ENCODE measurements around the gene MARF1. TPM values are rescaled to one million over a fixed set of nuclear protein-coding genes. Genes with fewer than 3 reads are reported as not detected.

Gene MARF1
- total and polyA plus RNA-seq, 9 of the 15 experiments (the other 6 are each of a cell fraction or from before 2014, with no cell fraction given), result 4.7 to 33.2 (median 11.7) TPM

DNA sequence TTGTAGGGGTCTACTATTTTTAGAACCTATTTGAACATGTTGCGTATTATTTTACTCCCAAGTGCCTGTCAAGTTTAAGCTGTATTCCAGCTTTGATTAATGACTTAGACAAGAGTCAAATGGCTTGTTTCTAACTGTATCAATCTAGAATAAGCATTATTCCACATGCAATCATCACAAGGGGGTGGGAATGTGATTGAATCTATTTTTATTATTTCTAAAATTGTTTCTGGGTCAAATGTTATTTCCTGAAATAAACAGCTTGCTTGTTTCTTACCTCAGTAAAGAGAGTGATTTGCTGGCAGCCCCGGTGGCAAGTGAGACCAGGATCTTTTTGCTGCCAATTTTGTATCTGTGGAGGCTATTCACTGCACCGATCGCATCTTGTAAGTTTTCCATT, 21.5 kb downstream of the MARF1 start (continued):
- TF ChIP-seq PREB (CRISPR knock-in tag; IDR thresholded peaks at IDR 0.05), result no peak

DNA sequence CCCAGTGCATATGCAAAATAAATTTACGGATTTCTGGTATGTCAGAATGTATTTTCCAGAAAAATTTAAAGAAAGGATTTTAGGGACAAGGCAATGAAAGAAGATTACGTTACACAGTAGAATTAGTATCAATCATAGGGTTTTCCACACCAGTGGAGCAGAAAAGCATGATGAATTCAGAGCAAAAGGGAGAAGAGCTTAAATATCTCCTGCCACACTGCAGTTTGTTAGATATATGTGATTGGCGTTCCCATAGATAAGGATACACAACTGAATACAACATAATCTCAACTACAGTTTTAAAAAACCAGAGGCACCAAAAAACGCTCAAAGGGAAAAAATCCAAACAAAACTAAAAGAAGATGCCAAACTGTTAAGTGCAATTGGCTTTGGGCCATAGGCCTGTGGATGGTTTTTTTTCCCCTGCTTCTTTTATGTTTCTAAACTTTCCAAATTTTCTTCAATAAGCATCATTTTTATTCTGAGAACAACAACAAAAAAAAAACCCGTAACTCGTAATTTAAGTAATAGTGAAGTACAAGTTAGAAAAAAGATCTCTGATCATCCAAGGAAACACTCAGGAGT, 22.3 kb downstream of the MARF1 start:
- no peaks in the 10 kb centered on the region for H3K9me1 ChIP-seq (ENCODE audit: control insufficient read depth, insufficient read depth, low read length)
- H3K9me3 ChIP-seq (replicated peaks; ENCODE audit: control insufficient read depth, insufficient read depth, low read depth, low read length), result no peaks in the 10 kb centered on the region
- H3K9ac ChIP-seq (ENCODE audit: insufficient read depth in 1 of 2, low read depth in 2 of 2, low read length in 2 of 2), result no peak overlapping the region
- intact Hi-C loops (cut with micrococcal nuclease), result no loop called here
- ChIA-PET CTCF (ENCODE audit: low intra/inter-chr PET ratio) (interaction anchor here (0.6 kb wide), 1 partner anchor 22 kb away, joined by 3 read pairs; no protein-coding TSS in a partner anchor), POLR2A (interaction anchor here (1.1 to 1.3 kb wide), 2 partner anchors 9 to 14 kb away, joined by 3 read pairs; no protein-coding TSS in a partner anchor)
- BruUV-seq (replicated peaks), result no TSS peak
- no peaks in the 10 kb centered on the region for H3K27me3 ChIP-seq (ENCODE audit: control insufficient read depth in 2 of 2, insufficient read depth in 2 of 2, low read length in 2 of 2)
- H3K79me2 ChIP-seq (ENCODE audit: control insufficient read depth, insufficient read depth, low read length), result no peaks in the 10 kb centered on the region
- H3K27ac ChIP-seq (ENCODE audit: extremely low read depth, low read depth, low read length), result no peak overlapping the region
- FAIRE-seq (no peak), ATAC-seq (no peak), DNase-seq (ENCODE audit: extremely low read depth in 1 of 4, low spot score in 3 of 4) (no peak)
- H3K4me3 ChIP-seq, result no peak overlapping the region
- WGBS (ENCODE audit: insufficient coverage, low coverage, missing lambda C conversion rate), result 55% methylated on average over 6 of the region's 6 CpGs
- H2AFZ ChIP-seq (ENCODE audit: low read depth, low read length), result no peak overlapping the region
- no peaks in the 10 kb centered on the region for H4K20me1 ChIP-seq (replicated peaks; ENCODE audit: control insufficient read depth, insufficient read depth, low read length)
- H3K4me1 ChIP-seq (replicated peaks in 1 of 2; ENCODE audit: control insufficient read depth in 2 of 2, insufficient read depth in 2 of 2, low read length in 2 of 2), result no peaks in the 10 kb centered on the region
- in situ Hi-C loops (cut with MboI), result no loop called here
- peaks cover 89% of the 10 kb centered on the region for H3K36me3 ChIP-seq (ENCODE audit: control insufficient read depth, insufficient read depth, low read length)
- no peak overlapping the region for H3K4me2 ChIP-seq (ENCODE audit: insufficient read depth, low read length)
- TF ChIP-seq ZNF717 (CRISPR knock-in tag; IDR thresholded peaks at IDR 0.05) (no peak), SRF (CRISPR knock-in tag; IDR thresholded peaks at IDR 0.05) (no peak), ZNF77 (CRISPR knock-in tag; IDR thresholded peaks at IDR 0.05) (no peak), ZC3H11A (IDR thresholded peaks at IDR 0.05; ENCODE audit: low read depth, low read length) (no peak), ZBTB17 (CRISPR knock-in tag; IDR thresholded peaks at IDR 0.05) (no peak), TRIM24 (IDR thresholded peaks at IDR 0.05) (no peak), JUNB (CRISPR knock-in tag; conservative IDR thresholded peaks at IDR 0.05) (no peak), KDM1A (IDR thresholded peaks at IDR 0.05) (no peak), ZNF274 (IDR thresholded peaks at IDR 0.05; ENCODE audit: borderline replicate concordance, low read depth, low read length) (no peak), MAFF (IDR thresholded peaks at IDR 0.05; ENCODE audit: low read length) (no peak), PREB (CRISPR knock-in tag; IDR thresholded peaks at IDR 0.05) (no peak), HSF4 (CRISPR knock-in tag; IDR thresholded peaks at IDR 0.05; ENCODE audit: borderline replicate concordance) (no peak), ZNF398 (CRISPR knock-in tag; IDR thresholded peaks at IDR 0.05) (no peak), PHF8 (IDR thresholded peaks at IDR 0.05; ENCODE audit: borderline replicate concordance, low read length) (no peak), MCM3 (IDR thresholded peaks at IDR 0.05) (no peak)
- TF ChIP-seq, protein P1, sequence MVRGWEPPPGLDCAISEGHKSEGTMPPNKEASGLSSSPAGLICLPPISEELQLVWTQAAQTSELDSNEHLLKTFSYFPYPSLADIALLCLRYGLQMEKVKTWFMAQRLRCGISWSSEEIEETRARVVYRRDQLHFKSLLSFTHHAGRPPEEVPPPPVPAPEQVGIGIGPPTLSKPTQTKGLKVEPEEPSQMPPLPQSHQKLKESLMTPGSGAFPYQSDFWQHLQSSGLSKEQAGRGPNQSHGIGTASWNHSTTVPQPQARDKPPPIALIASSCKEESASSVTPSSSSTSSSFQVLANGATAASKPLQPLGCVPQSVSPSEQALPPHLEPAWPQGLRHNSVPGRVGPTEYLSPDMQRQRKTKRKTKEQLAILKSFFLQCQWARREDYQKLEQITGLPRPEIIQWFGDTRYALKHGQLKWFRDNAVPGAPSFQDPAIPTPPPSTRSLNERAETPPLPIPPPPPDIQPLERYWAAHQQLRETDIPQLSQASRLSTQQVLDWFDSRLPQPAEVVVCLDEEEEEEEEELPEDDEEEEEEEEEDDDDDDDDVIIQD (CRISPR knock-in tag; IDR thresholded peaks at IDR 0.05), result no peak
